Measurements from ENCODE around the gene KCNQ1. TPM values are rescaled to one million over a fixed set of nuclear protein-coding genes. Genes with fewer than 3 reads are reported as not detected.

Gene KCNQ1
- polyA plus RNA-seq, 1 experiment, result not detected

- ChIA-PET CTCF (no interaction called here), POLR2A (no interaction called here)
- no peak overlapping the region for H3K4me3 ChIP-seq (ENCODE audit: low read depth, low read length)
- H3K27ac ChIP-seq (ENCODE audit: low read depth, low read length), result no peak overlapping the region
- peaks cover 38% of the 10 kb centered on the region for H3K27me3 ChIP-seq (ENCODE audit: control insufficient read depth, insufficient read depth, low read length)
- DNase-seq (ENCODE audit: low read depth, low spot score), result no peak
- TF ChIP-seq CTCF (IDR thresholded peaks at IDR 0.05; ENCODE audit: low read depth, low read length), result no peak
- no peaks in the 10 kb centered on the region; the same call in 1 of the 2 replicates for H3K9me3 ChIP-seq (ENCODE audit: control insufficient read depth, insufficient read depth, low read length)
These were observed 1.1 kb downstream of the KCNQ1 start for GRCh38 chr11:2445746-2446551.

- H3K27ac ChIP-seq (ENCODE audit: low read depth, low read length), result no peak overlapping the region
- no peaks in the 10 kb centered on the region; the same call in 1 of the 2 replicates for H3K9me3 ChIP-seq (ENCODE audit: control insufficient read depth, insufficient read depth, low read length)
- no peak for DNase-seq (ENCODE audit: low read depth, low spot score)
- ChIA-PET POLR2A (no interaction called here), CTCF (no interaction called here)
- peaks cover 41% of the 10 kb centered on the region for H3K27me3 ChIP-seq (ENCODE audit: control insufficient read depth, insufficient read depth, low read length)
- no peak for TF ChIP-seq CTCF (IDR thresholded peaks at IDR 0.05; ENCODE audit: low read depth, low read length)
- no peak overlapping the region for H3K4me3 ChIP-seq (ENCODE audit: low read depth, low read length)
These were observed 1.9 kb downstream of the KCNQ1 start for GRCh38 chr11:2446590-2447252.

GRCh38 chr11:2447253-2447950 is 2.6 kb downstream of the KCNQ1 start:
- peaks cover 45% of the 10 kb centered on the region for H3K27me3 ChIP-seq (ENCODE audit: control insufficient read depth, insufficient read depth, low read length)
- POLR2A ChIA-PET, result no interaction called here

GRCh38 chr11:2447951-2448650 is 3.3 kb downstream of the KCNQ1 start:
- ChIA-PET POLR2A (no interaction called here), CTCF (interaction anchor here (0.7 kb wide), 1 partner anchor 17 kb away, joined by 3 read pairs; no protein-coding TSS in a partner anchor)
- no peak for DNase-seq (ENCODE audit: low read depth, low spot score)
- Histone ChIP-seq H3K4me3 (ENCODE audit: low read depth, low read length) (no peak overlapping the region), H3K27ac (ENCODE audit: low read depth, low read length) (no peak overlapping the region), H3K9me3 (ENCODE audit: control insufficient read depth, insufficient read depth, low read length) (no peaks in the 10 kb centered on the region; the same call in 1 of the 2 replicates), H3K27me3 (ENCODE audit: control insufficient read depth, insufficient read depth, low read length) (peaks cover 43% of the 10 kb centered on the region)
- TF ChIP-seq CTCF (IDR thresholded peaks at IDR 0.05; ENCODE audit: low read depth, low read length), result no peak

More at GRCh38 chr11:2447253-2447950, 2.6 kb downstream of the KCNQ1 start:
- DNase-seq (ENCODE audit: low read depth, low spot score), result no peak
- CTCF ChIA-PET, result interaction anchor here (0.7 kb wide), 1 partner anchor 16 kb away, joined by 3 read pairs; no protein-coding TSS in a partner anchor
- Histone ChIP-seq H3K9me3 (ENCODE audit: control insufficient read depth, insufficient read depth, low read length) (no peaks in the 10 kb centered on the region; the same call in 1 of the 2 replicates), H3K27ac (ENCODE audit: low read depth, low read length) (no peak overlapping the region), H3K4me3 (ENCODE audit: low read depth, low read length) (no peak overlapping the region)
- no peak for TF ChIP-seq CTCF (IDR thresholded peaks at IDR 0.05; ENCODE audit: low read depth, low read length)

All from AG04450 (cell line).